SK-N-SH treated with all-trans-retinoic acid at 6 μM for 48 hours (cell line): ENCODE results near the gene KLF18.

Experiments used
- ATAC-seq: fragments of 200-7000 bp; cut with Tn5 transposase; 3 replicates; pipeline ENCODE4 v1.9.1; 2020; ENCODE audit warnings: mild to moderate bottlenecking, moderate library complexity
- BACH2 ChIP-seq: fragments of 250-450 bp; sonication (Bioruptor Pico); IDR thresholded peaks from 2 replicates; pipeline ENCODE4 v1.9.0; 2021; ENCODE audit warnings: mild to moderate bottlenecking, borderline replicate concordance
- CREB5 ChIP-seq: fragments of 250-450 bp; sonication (Bioruptor Pico); IDR thresholded peaks from 2 replicates; pipeline ENCODE4 v1.5.1; 2020; ENCODE audit warnings: low read depth, mild to moderate bottlenecking, moderate library complexity
- ESRRG ChIP-seq: fragments of 250-450 bp; sonication (Bioruptor Pico); IDR thresholded peaks from 2 replicates; pipeline ENCODE4 v1.6.1; 2021; ENCODE audit warnings: mild to moderate bottlenecking
- GLIS3 ChIP-seq: fragments of 250-450 bp; sonication (Bioruptor Pico); IDR thresholded peaks from 2 replicates; pipeline ENCODE4 v1.5.0; 2020; ENCODE audit warnings: mild to moderate bottlenecking, moderate library complexity
- ISL1 ChIP-seq: fragments of 250-450 bp; sonication (Bioruptor Pico); IDR thresholded peaks from 2 replicates; pipeline ENCODE4 v2.1.2; 2022; ENCODE audit warnings: mild to moderate bottlenecking, moderate library complexity
- OSR1 ChIP-seq: fragments of 250-450 bp; sonication (Bioruptor Pico); IDR thresholded peaks from 2 replicates; pipeline ENCODE4 v1.8.0; 2022; ENCODE audit warnings: moderate library complexity, mild to moderate bottlenecking, inconsistent platforms
- PATZ1 ChIP-seq: fragments of 250-450 bp; sonication (Bioruptor Pico); IDR thresholded peaks from 2 replicates; pipeline ENCODE4 v1.8.0; 2020; ENCODE audit warnings: mild to moderate bottlenecking, moderate library complexity, borderline replicate concordance
- POU6F1 ChIP-seq: fragments of 250-450 bp; sonication (Bioruptor Pico); IDR thresholded peaks from 2 replicates; pipeline ENCODE4 v1.8.0; 2021; ENCODE audit warnings: low read depth, mild to moderate bottlenecking, moderate library complexity, borderline replicate concordance
- PPARA ChIP-seq: fragments of 250-450 bp; sonication (Bioruptor Pico); IDR thresholded peaks from 2 replicates; pipeline ENCODE4 v1.5.0; 2020; ENCODE audit warnings: mild to moderate bottlenecking, borderline replicate concordance
- SNAI2 ChIP-seq: fragments of 250-450 bp; sonication (Bioruptor Pico); IDR thresholded peaks from 2 replicates; pipeline ENCODE4 v1.5.0; 2020; ENCODE audit warnings: mild to moderate bottlenecking, moderate library complexity
- TOX ChIP-seq: fragments of 250-450 bp; sonication (Bioruptor Pico); IDR thresholded peaks from 2 replicates; pipeline ENCODE4 v1.8.0; 2021; ENCODE audit warnings: mild to moderate bottlenecking, moderate library complexity, borderline replicate concordance
- ZC3H10 ChIP-seq: fragments of 250-450 bp; sonication (Bioruptor Pico); IDR thresholded peaks from 2 replicates; pipeline ENCODE4 v1.5.1; 2021; ENCODE audit warnings: mild to moderate bottlenecking, moderate library complexity
- ZFP30 ChIP-seq: fragments of 450-650 bp; formaldehyde crosslinking; IDR thresholded peaks from 2 replicates; pipeline ENCODE4 v1.5.0; 2022; ENCODE audit warnings: mild to moderate bottlenecking, moderate library complexity
- ZNF70 ChIP-seq: fragments of 450-650 bp; formaldehyde crosslinking; IDR thresholded peaks from 2 replicates; pipeline ENCODE4 v1.5.0; 2020; ENCODE audit warnings: mild to moderate bottlenecking, moderate library complexity
- ZNF8 ChIP-seq: fragments of 450-650 bp; formaldehyde crosslinking; IDR thresholded peaks from 2 replicates; pipeline ENCODE4 v1.5.0; 2020; ENCODE audit warnings: mild to moderate bottlenecking, moderate library complexity
- TF ChIP-seq, protein P1 (sequence below): fragments of 250-450 bp; sonication (Bioruptor Pico); IDR thresholded peaks from 2 replicates; pipeline ENCODE4 v1.5.1; 2021; ENCODE audit warnings: mild to moderate bottlenecking, moderate library complexity
- TF ChIP-seq, protein P2 (sequence below): fragments of 250-450 bp; sonication (Bioruptor Pico); IDR thresholded peaks from 2 replicates; pipeline ENCODE4 v1.5.0; 2020; ENCODE audit warnings: mild to moderate bottlenecking, moderate library complexity

Gene KLF18

DNA sequence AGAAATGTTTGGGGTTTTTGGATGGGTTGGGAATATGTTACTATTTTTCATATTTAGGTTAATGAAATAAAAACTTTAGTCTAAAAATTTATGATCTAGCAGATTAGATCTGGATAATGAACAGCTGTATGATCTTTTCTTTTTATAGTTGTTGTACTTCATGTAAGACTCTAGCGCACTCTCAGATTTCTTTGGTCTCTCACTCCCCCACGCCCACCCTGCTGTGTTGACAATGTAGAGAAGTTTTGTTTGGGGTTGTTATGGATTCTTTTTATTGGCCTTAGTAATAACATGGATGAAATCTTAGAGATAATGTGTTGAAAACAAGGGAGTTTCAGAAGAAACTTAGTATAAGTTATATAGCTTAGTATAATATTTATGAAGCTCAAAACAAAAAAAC is 5.5 kb downstream of the KLF18 start (continued):
- TF ChIP-seq ZFP30 (CRISPR knock-in tag) (no peak), BACH2 (CRISPR knock-in tag) (no peak), ZC3H10 (no peak), OSR1 (no peak)

GRCh38 chr1:44134071-44134920 is 7.1 kb downstream of the KLF18 start:
- ATAC-seq, result no peak
- TF ChIP-seq, protein P1, sequence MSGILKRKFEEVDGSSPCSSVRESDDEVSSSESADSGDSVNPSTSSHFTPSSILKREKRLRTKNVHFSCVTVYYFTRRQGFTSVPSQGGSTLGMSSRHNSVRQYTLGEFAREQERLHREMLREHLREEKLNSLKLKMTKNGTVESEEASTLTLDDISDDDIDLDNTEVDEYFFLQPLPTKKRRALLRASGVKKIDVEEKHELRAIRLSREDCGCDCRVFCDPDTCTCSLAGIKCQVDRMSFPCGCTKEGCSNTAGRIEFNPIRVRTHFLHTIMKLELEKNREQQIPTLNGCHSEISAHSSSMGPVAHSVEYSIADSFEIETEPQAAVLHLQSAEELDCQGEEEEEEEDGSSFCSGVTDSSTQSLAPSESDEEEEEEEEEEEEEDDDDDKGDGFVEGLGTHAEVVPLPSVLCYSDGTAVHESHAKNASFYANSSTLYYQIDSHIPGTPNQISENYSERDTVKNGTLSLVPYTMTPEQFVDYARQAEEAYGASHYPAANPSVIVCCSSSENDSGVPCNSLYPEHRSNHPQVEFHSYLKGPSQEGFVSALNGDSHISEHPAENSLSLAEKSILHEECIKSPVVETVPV (CRISPR knock-in tag), result no peak
- TF ChIP-seq TOX, result no peak
- no peak for TF ChIP-seq SNAI2 (CRISPR knock-in tag)
- TF ChIP-seq ZNF8, result no peak

- ATAC-seq, result no peak
- TF ChIP-seq, protein P2, sequence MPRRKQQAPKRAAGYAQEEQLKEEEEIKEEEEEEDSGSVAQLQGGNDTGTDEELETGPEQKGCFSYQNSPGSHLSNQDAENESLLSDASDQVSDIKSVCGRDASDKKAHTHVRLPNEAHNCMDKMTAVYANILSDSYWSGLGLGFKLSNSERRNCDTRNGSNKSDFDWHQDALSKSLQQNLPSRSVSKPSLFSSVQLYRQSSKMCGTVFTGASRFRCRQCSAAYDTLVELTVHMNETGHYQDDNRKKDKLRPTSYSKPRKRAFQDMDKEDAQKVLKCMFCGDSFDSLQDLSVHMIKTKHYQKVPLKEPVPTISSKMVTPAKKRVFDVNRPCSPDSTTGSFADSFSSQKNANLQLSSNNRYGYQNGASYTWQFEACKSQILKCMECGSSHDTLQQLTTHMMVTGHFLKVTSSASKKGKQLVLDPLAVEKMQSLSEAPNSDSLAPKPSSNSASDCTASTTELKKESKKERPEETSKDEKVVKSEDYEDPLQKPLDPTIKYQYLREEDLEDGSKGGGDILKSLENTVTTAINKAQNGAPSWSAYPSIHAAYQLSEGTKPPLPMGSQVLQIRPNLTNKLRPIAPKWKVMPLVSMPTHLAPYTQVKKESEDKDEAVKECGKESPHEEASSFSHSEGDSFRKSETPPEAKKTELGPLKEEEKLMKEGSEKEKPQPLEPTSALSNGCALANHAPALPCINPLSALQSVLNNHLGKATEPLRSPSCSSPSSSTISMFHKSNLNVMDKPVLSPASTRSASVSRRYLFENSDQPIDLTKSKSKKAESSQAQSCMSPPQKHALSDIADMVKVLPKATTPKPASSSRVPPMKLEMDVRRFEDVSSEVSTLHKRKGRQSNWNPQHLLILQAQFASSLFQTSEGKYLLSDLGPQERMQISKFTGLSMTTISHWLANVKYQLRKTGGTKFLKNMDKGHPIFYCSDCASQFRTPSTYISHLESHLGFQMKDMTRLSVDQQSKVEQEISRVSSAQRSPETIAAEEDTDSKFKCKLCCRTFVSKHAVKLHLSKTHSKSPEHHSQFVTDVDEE (CRISPR knock-in tag), result no peak
- TF ChIP-seq ZFP30 (CRISPR knock-in tag) (no peak), CREB5 (CRISPR knock-in tag) (no peak), GLIS3 (CRISPR knock-in tag) (no peak), PATZ1 (CRISPR knock-in tag) (no peak), ISL1 (CRISPR knock-in tag) (no peak), TOX (no peak), SNAI2 (CRISPR knock-in tag) (no peak), ESRRG (no peak), ZC3H10 (no peak), OSR1 (no peak), ZNF70 (CRISPR knock-in tag) (no peak), POU6F1 (CRISPR knock-in tag) (no peak), PPARA (CRISPR knock-in tag) (no peak), BACH2 (CRISPR knock-in tag) (no peak), ZNF8 (no peak)
- TF ChIP-seq, protein P1 (CRISPR knock-in tag), result no peak
Measured at GRCh38 chr1:44131411-44131810, 10.0 kb downstream of the KLF18 start.
